ENCODE measurements around the gene TELO2. TPM values are rescaled to one million over a fixed set of nuclear protein-coding genes. Genes with fewer than 3 reads are reported as not detected.

Gene TELO2
- total and polyA plus RNA-seq, 4 donors, result 12.9 to 19.3 (median 16.2) TPM

DNA sequence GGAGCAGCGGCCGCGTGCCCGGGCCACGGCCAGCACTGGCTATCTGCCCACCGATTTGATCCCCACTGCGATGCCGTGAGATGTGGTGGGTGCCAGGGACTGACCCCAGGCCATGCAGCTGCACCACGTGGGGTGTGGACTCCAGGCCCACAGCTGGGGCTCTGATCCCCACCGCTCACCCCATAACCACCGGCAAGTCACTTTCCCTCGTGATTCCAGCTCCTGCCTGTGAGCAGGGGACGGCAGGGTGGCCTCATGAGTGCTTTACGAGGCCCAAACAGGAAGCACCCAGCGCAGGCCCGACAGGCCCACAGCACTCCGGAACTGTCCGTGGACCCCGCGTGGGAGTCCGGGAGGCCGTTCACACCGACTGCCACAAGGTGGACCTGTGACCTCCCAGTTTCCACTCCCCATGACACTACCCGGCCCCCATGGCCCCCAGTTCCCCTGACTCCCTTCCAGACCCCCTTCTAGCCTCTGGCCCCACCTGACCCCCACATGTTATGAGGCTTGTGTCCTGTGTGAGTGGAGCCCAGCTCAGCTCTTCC, 5.0 kb upstream of the TELO2 start:
- Histone ChIP-seq H3K4me3 (ENCODE audit: low read depth in 1 of 3, low read length in 3 of 3) (no peak overlapping the region), H3K27ac (ENCODE audit: low read depth in 1 of 2, low read length in 2 of 2) (no peak overlapping the region), H3K9ac (ENCODE audit: low read depth in 1 of 2, low read length in 2 of 2) (no peak overlapping the region), H3K9me3 (ENCODE audit: control insufficient read depth in 4 of 4, low read length in 3 of 4) (no peaks in the 10 kb centered on the region), H3K27me3 (ENCODE audit: control insufficient read depth in 4 of 4, insufficient read depth in 4 of 4, low read length in 3 of 4) (no peaks in the 10 kb centered on the region), H3K36me3 (ENCODE audit: control insufficient read depth in 4 of 4, insufficient read depth in 3 of 4, low read depth in 1 of 4, low read length in 3 of 4) (no peaks in the 10 kb centered on the region), H3K4me1 (ENCODE audit: control insufficient read depth in 4 of 4, insufficient read depth in 4 of 4, low read length in 3 of 4) (peaks cover 0 to 8% (median 6%) of the 10 kb centered on the region in 4 donors)
- DNase-seq (ENCODE audit: low spot score), result no peak
- TF ChIP-seq SP1 (IDR thresholded peaks at IDR 0.05) (no peak), EGR1 (IDR thresholded peaks at IDR 0.05; ENCODE audit: low read depth in 2 of 2) (no peak), FOXA2 (IDR thresholded peaks at IDR 0.05) (no peak), HNF4A (conservative IDR thresholded peaks at IDR 0.05) (no peak), RAD21 (IDR thresholded peaks at IDR 0.05) (no peak), TAF1 (conservative IDR thresholded peaks at IDR 0.05) (no peak), YY1 (IDR thresholded peaks at IDR 0.05) (no peak), NR2F2 (IDR thresholded peaks at IDR 0.05) (no peak)
- TF ChIP-seq, protein P1, sequence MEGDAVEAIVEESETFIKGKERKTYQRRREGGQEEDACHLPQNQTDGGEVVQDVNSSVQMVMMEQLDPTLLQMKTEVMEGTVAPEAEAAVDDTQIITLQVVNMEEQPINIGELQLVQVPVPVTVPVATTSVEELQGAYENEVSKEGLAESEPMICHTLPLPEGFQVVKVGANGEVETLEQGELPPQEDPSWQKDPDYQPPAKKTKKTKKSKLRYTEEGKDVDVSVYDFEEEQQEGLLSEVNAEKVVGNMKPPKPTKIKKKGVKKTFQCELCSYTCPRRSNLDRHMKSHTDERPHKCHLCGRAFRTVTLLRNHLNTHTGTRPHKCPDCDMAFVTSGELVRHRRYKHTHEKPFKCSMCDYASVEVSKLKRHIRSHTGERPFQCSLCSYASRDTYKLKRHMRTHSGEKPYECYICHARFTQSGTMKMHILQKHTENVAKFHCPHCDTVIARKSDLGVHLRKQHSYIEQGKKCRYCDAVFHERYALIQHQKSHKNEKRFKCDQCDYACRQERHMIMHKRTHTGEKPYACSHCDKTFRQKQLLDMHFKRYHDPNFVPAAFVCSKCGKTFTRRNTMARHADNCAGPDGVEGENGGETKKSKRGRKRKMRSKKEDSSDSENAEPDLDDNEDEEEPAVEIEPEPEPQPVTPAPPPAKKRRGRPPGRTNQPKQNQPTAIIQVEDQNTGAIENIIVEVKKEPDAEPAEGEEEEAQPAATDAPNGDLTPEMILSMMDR (IDR thresholded peaks at IDR 0.05; ENCODE audit: low read depth, low read length, missing input control), result no peak
- TF ChIP-seq, protein P2, sequence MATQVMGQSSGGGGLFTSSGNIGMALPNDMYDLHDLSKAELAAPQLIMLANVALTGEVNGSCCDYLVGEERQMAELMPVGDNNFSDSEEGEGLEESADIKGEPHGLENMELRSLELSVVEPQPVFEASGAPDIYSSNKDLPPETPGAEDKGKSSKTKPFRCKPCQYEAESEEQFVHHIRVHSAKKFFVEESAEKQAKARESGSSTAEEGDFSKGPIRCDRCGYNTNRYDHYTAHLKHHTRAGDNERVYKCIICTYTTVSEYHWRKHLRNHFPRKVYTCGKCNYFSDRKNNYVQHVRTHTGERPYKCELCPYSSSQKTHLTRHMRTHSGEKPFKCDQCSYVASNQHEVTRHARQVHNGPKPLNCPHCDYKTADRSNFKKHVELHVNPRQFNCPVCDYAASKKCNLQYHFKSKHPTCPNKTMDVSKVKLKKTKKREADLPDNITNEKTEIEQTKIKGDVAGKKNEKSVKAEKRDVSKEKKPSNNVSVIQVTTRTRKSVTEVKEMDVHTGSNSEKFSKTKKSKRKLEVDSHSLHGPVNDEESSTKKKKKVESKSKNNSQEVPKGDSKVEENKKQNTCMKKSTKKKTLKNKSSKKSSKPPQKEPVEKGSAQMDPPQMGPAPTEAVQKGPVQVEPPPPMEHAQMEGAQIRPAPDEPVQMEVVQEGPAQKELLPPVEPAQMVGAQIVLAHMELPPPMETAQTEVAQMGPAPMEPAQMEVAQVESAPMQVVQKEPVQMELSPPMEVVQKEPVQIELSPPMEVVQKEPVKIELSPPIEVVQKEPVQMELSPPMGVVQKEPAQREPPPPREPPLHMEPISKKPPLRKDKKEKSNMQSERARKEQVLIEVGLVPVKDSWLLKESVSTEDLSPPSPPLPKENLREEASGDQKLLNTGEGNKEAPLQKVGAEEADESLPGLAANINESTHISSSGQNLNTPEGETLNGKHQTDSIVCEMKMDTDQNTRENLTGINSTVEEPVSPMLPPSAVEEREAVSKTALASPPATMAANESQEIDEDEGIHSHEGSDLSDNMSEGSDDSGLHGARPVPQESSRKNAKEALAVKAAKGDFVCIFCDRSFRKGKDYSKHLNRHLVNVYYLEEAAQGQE (IDR thresholded peaks at IDR 0.05), result no peak
- TF ChIP-seq, protein P3, sequence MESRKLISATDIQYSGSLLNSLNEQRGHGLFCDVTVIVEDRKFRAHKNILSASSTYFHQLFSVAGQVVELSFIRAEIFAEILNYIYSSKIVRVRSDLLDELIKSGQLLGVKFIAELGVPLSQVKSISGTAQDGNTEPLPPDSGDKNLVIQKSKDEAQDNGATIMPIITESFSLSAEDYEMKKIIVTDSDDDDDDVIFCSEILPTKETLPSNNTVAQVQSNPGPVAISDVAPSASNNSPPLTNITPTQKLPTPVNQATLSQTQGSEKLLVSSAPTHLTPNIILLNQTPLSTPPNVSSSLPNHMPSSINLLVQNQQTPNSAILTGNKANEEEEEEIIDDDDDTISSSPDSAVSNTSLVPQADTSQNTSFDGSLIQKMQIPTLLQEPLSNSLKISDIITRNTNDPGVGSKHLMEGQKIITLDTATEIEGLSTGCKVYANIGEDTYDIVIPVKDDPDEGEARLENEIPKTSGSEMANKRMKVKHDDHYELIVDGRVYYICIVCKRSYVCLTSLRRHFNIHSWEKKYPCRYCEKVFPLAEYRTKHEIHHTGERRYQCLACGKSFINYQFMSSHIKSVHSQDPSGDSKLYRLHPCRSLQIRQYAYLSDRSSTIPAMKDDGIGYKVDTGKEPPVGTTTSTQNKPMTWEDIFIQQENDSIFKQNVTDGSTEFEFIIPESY (IDR thresholded peaks at IDR 0.05), result no peak
- TF ChIP-seq, protein P4, sequence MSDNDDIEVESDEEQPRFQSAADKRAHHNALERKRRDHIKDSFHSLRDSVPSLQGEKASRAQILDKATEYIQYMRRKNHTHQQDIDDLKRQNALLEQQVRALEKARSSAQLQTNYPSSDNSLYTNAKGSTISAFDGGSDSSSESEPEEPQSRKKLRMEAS (IDR thresholded peaks at IDR 0.05), result no peak
- WGBS, result 85% methylated on average over 24 of the region's 24 CpGs

DNA sequence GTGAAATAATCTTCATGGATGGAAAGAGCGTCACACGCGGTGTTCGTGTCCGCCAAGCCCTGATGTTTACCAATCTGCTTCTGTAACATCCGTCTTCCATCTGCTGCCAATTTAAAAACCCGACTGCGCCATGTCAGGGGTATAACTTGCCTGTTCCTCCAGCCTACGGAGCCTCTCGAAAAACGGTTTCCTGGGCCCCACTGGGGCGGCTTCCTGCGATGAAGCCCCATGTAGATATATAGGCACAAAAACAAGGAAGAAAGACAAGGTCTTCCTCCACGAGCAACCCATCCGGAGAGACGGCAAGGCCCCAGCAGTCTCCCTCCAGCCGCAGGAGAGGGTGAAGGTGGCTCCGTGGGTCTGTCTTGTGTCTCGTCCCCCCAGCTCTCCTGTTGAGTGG, 4.5 kb upstream of the TELO2 start, which contains the start of gene PTX4:
PTX4 (minus strand) TSS at position 326 of the 400 bp plus-strand sequence; CDS start at position 291, 35 bp downstream.
- Histone ChIP-seq H3K4me1 (ENCODE audit: control insufficient read depth in 4 of 4, insufficient read depth in 4 of 4, low read length in 3 of 4) (peaks cover 0 to 8% (median 6%) of the 10 kb centered on the region in 4 donors), H3K9ac (ENCODE audit: low read depth in 1 of 2, low read length in 2 of 2) (no peak within 1 kb of the TSS), H3K36me3 (ENCODE audit: control insufficient read depth in 4 of 4, insufficient read depth in 3 of 4, low read depth in 1 of 4, low read length in 3 of 4) (no peaks in the 10 kb centered on the region), H3K9me3 (ENCODE audit: control insufficient read depth in 4 of 4, low read length in 3 of 4) (no peaks in the 10 kb centered on the region), H3K27me3 (ENCODE audit: control insufficient read depth in 4 of 4, insufficient read depth in 4 of 4, low read length in 3 of 4) (no peaks in the 10 kb centered on the region), H3K4me3 (ENCODE audit: low read depth in 1 of 3, low read length in 3 of 3) (no peak within 1 kb of the TSS), H3K27ac (ENCODE audit: low read depth in 1 of 2, low read length in 2 of 2) (no peak within 1 kb of the TSS)
- WGBS, result 87% methylated on average over 19 of the region's 19 CpGs
- no peak for DNase-seq (ENCODE audit: low spot score)
- TF ChIP-seq, protein P5, sequence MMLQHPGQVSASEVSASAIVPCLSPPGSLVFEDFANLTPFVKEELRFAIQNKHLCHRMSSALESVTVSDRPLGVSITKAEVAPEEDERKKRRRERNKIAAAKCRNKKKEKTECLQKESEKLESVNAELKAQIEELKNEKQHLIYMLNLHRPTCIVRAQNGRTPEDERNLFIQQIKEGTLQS (IDR thresholded peaks at IDR 0.05), result no peak
- TF ChIP-seq HNF4A (conservative IDR thresholded peaks at IDR 0.05) (no peak), GABPA (IDR thresholded peaks at IDR 0.05 in 1 of 2, conservative IDR thresholded peaks at IDR 0.05 in 1 of 2) (no peak), HNF4G (IDR thresholded peaks at IDR 0.05) (no peak), EGR1 (IDR thresholded peaks at IDR 0.05; ENCODE audit: low read depth in 2 of 2) (no peak)
- TF ChIP-seq, protein P4 (IDR thresholded peaks at IDR 0.05), result no peak
